Erythroblast (primary cell): Measurements from ENCODE around the gene CCNT1.

Experiments used
- GATA1 ChIP-seq: IDR thresholded peaks from 2 replicates; pipeline ENCODE4 v1.6.1; 2011; ENCODE audit warnings: low read depth, mild to moderate bottlenecking, control low read depth, low read length, moderate library complexity
- POLR2A ChIP-seq: IDR thresholded peaks from 2 replicates; pipeline ENCODE4 v1.6.1; 2011; ENCODE audit warnings: mild to moderate bottlenecking, low read length

GRCh38 chr12:48688836-48689235 lies 27.7 kb downstream of the CCNT1 start:
- no peak for TF ChIP-seq POLR2A
- TF ChIP-seq GATA1 = no peak
